Right atrium auricular region (tissue), 2 donors: Measurements from ENCODE around the gene TINCR. TPM values are rescaled to one million over a fixed set of nuclear protein-coding genes. Genes with fewer than 3 reads are reported as not detected.

Experiments used
- DNase-seq: peaks from one replicate; pipeline ENCODE4 v3.0.0-alpha.2; 2019; ENCODE audit warnings: low spot score
- H3K27ac ChIP-seq, 2 donors: fragments of 200-600 bp; sonication (generic); 1 replicate in 1 of 2; 2 replicates in 1 of 2; pipeline ENCODE4 v1.5.1; 2016 to 2019
- H3K27me3 ChIP-seq, 2 donors: fragments of 200-600 bp; sonication (generic); one replicate each; pipeline versions ENCODE4 v1.5.1 to v1.6.0; 2017 to 2019
- H3K36me3 ChIP-seq: fragments of 200-600 bp; sonication (generic); one replicate; pipeline ENCODE4 v1.5.1; 2016
- H3K4me1 ChIP-seq, 2 donors: fragments of 200-600 bp; sonication (generic); one replicate each; pipeline versions ENCODE4 v1.5.1 to v1.6.0; 2017 to 2019
- H3K4me3 ChIP-seq, 2 donors: fragments of 200-600 bp; sonication (generic); 1 replicate in 1 of 2; 2 replicates in 1 of 2; pipeline ENCODE4 v1.5.1; 2017 to 2019; ENCODE audit warnings: mild to moderate bottlenecking in 1 of 2, moderate library complexity in 1 of 2
- H3K9me3 ChIP-seq, 2 donors: fragments of 200-600 bp; sonication (generic); one replicate each; pipeline ENCODE4 v1.5.1; 2019
- CTCF ChIP-seq, 2 donors: fragments of 200-600 bp; sonication (generic); IDR thresholded peaks; one replicate each; pipeline ENCODE4 v1.5.1; 2019; ENCODE audit warnings: antibody characterized with exemption in 2 of 2
- total RNA-seq, 2 donors: library from RNA; depleted of rRNA; stranded (reverse); fragments of >200 nt; gene quantifications; one replicate each; pipeline ENCODE4 v1.1.0, GENCODE V29; 2016

Gene TINCR
- total RNA-seq, 2 donors from 2014 or later = 0.59 TPM; not detected in 1

GRCh38 chr19:5579697-5580096 is 11.9 kb upstream of the TINCR start:
- H3K4me1 ChIP-seq = peaks cover 0 to 8% of the 10 kb centered on the region in 2 donors
- no peak for DNase-seq
- H3K4me3 ChIP-seq = no peak overlapping the region
- no peak for TF ChIP-seq CTCF (IDR thresholded peaks at IDR 0.05)
- no peak overlapping the region for H3K27ac ChIP-seq
- no peaks in the 10 kb centered on the region for H3K27me3 ChIP-seq
- H3K36me3 ChIP-seq = peaks cover 11% of the 10 kb centered on the region
- no peaks in the 10 kb centered on the region for H3K9me3 ChIP-seq

GRCh38 chr19:5579286-5579685 is 11.5 kb upstream of the TINCR start:
- no peak overlapping the region for H3K4me3 ChIP-seq
- DNase-seq = no peak
- no peaks in the 10 kb centered on the region for H3K9me3 ChIP-seq
- H3K27me3 ChIP-seq = no peaks in the 10 kb centered on the region
- no peak overlapping the region for H3K27ac ChIP-seq
- peaks cover 11% of the 10 kb centered on the region for H3K36me3 ChIP-seq
- H3K4me1 ChIP-seq = peaks cover 0 to 8% of the 10 kb centered on the region in 2 donors
- no peak for TF ChIP-seq CTCF (IDR thresholded peaks at IDR 0.05)

- Histone ChIP-seq H3K27ac (no peak overlapping the region), H3K9me3 (no peaks in the 10 kb centered on the region), H3K27me3 (no peaks in the 10 kb centered on the region), H3K36me3 (peaks cover 10% of the 10 kb centered on the region), H3K4me1 (peaks cover 0 to 8% of the 10 kb centered on the region in 2 donors), H3K4me3 (no peak overlapping the region)
- peak; percentile 99 for TF ChIP-seq CTCF (IDR thresholded peaks at IDR 0.05)
- no peak for DNase-seq
These were observed 10.5 kb upstream of the TINCR start for GRCh38 chr19:5578097-5578846.

DNA sequence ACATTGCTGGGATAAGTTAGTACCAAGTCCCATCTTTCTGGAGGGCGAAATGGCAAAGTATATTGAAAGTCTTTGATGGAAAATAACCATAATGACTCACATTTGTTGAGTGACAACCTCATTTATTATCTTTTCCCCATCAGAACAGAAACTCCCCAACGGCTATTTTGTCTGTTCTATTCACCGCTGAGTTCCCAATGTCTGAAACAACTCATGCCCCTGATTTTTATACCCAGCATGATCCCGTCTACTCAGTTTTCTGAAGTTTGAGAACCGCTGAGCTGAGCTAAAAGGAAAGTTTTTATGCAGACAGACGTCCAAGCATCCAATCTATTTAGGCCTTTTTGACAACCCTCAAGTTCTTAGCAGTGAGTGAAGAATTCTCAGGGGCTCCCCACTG is 7.8 kb upstream of the TINCR start:
- peaks cover 0 to 8% of the 10 kb centered on the region in 2 donors for H3K4me1 ChIP-seq
- H3K27ac ChIP-seq = no peak overlapping the region
- H3K4me3 ChIP-seq = no peak overlapping the region
- TF ChIP-seq CTCF (IDR thresholded peaks at IDR 0.05) = no peak
- no peak for DNase-seq
- H3K27me3 ChIP-seq = no peaks in the 10 kb centered on the region
- H3K36me3 ChIP-seq = no peaks in the 10 kb centered on the region
- H3K9me3 ChIP-seq = no peaks in the 10 kb centered on the region

- Histone ChIP-seq H3K9me3 (no peaks in the 10 kb centered on the region), H3K4me1 (no peaks in the 10 kb centered on the region), H3K27me3 (no peaks in the 10 kb centered on the region), H3K36me3 (no peaks in the 10 kb centered on the region), H3K4me3 (no peak overlapping the region), H3K27ac (no peak overlapping the region)
- TF ChIP-seq CTCF (IDR thresholded peaks at IDR 0.05) = no peak
- DNase-seq = no peak
These were observed 5.0 kb upstream of the TINCR start for GRCh38 chr19:5572556-5573286.
